Epidermal melanocyte (primary cell): Measurements from ENCODE around the gene EVC2.
"Not testable (repeated sequence)": the region's sequence is repeated elsewhere in the genome, so short reads cannot be mapped to it uniquely, and the experiment has no call there.

Experiments
- DNase-seq: peaks from one replicate; pipeline ENCODE4 v3.0.0; 2011; ENCODE audit warnings: low spot score; ENCODE audit not compliant: insufficient read length

Gene EVC2

GRCh38 chr4:5746829-5747737, 38.7 kb upstream of the EVC2 start:
- no peak for DNase-seq

GRCh38 chr4:5746250-5746649, 37.9 kb upstream of the EVC2 start:
- DNase-seq = no peak

GRCh38 chr4:5742968-5743367, 34.6 kb upstream of the EVC2 start:
- no peak for DNase-seq

GRCh38 chr4:5742388-5742787, 34.0 kb upstream of the EVC2 start:
- DNase-seq = no peak

- DNase-seq = no peak
Measured at GRCh38 chr4:5738061-5738460, 29.7 kb upstream of the EVC2 start.

GRCh38 chr4:5735463-5735862, 27.1 kb upstream of the EVC2 start:
- DNase-seq = no peak

- DNase-seq = no peak
Measured at GRCh38 chr4:5734853-5735252, 26.5 kb upstream of the EVC2 start.

- DNase-seq = no peak
Measured at GRCh38 chr4:5732158-5732557, 23.8 kb upstream of the EVC2 start.

GRCh38 chr4:5730993-5731990, 22.9 kb upstream of the EVC2 start:
- no peak for DNase-seq

GRCh38 chr4:5730436-5730835, 22.1 kb upstream of the EVC2 start:
- DNase-seq = no peak

- DNase-seq = not testable (repeated sequence)
Measured at GRCh38 chr4:5728412-5728811, 20.1 kb upstream of the EVC2 start.

- no peak for DNase-seq
Measured at GRCh38 chr4:5724377-5724776, 16.0 kb upstream of the EVC2 start.

- DNase-seq = no peak
Measured at GRCh38 chr4:5722328-5722727, 14.0 kb upstream of the EVC2 start.

GRCh38 chr4:5721923-5722322, 13.6 kb upstream of the EVC2 start:
- no peak for DNase-seq

- DNase-seq = no peak
Measured at GRCh38 chr4:5720980-5721379, 12.6 kb upstream of the EVC2 start.

GRCh38 chr4:5720157-5720850, 11.9 kb upstream of the EVC2 start:
- no peak for DNase-seq

- DNase-seq = no peak
Measured at GRCh38 chr4:5719350-5720055, 11.1 kb upstream of the EVC2 start.

- no peak for DNase-seq
Measured at GRCh38 chr4:5718411-5718810, 10.1 kb upstream of the EVC2 start.

GRCh38 chr4:5717449-5718158, 9.2 kb upstream of the EVC2 start:
- DNase-seq = no peak

- no peak for DNase-seq
Measured at GRCh38 chr4:5716391-5716790, 8.0 kb upstream of the EVC2 start.
